Measurements from ENCODE around the gene TNFSF4. TPM values are rescaled to one million over a fixed set of nuclear protein-coding genes. Genes with fewer than 3 reads are reported as not detected.

TNFSF4 gene
- polyA plus RNA-seq, 1 donor from 2014 or later, result 1.0 TPM

GRCh38 chr1:173191011-173191705, 16.0 kb downstream of the TNFSF4 start:
- no peak for TF ChIP-seq EZH2 (IDR thresholded peaks at IDR 0.05; ENCODE audit: borderline replicate concordance, insufficient read depth, low read length, poor library complexity, severe bottlenecking)
- no peak for TF ChIP-seq REST (IDR thresholded peaks at IDR 0.05; ENCODE audit: borderline replicate concordance)
- H4K20me1 ChIP-seq (ENCODE audit: insufficient read depth), result no peaks in the 10 kb centered on the region
- no peak overlapping the region for H3K4me2 ChIP-seq (ENCODE audit: low read length)
- H3F3A ChIP-seq (ENCODE audit: insufficient read depth, low read length, poor library complexity, severe bottlenecking), result no peaks in the 10 kb centered on the region
- no peak overlapping the region for H3K4me3 ChIP-seq (ENCODE audit: low read length)
- no peaks in the 10 kb centered on the region for H3K27me3 ChIP-seq (ENCODE audit: insufficient read depth, low read depth, low read length)
- H3K36me3 ChIP-seq (ENCODE audit: insufficient read depth, low read length), result no peaks in the 10 kb centered on the region
- no peaks in the 10 kb centered on the region for H3K9me3 ChIP-seq (ENCODE audit: low read length)
- no peaks in the 10 kb centered on the region for H3K9me2 ChIP-seq (ENCODE audit: insufficient read depth, low read length)
- H3K9ac ChIP-seq (ENCODE audit: low read length), result no peak overlapping the region
- H3K79me2 ChIP-seq (replicated peaks; ENCODE audit: insufficient read depth, low read length), result no peaks in the 10 kb centered on the region
- H3K27ac ChIP-seq (ENCODE audit: low read length), result no peak overlapping the region
- H2AFZ ChIP-seq (ENCODE audit: low read depth, low read length), result no peak overlapping the region

GRCh38 chr1:173190101-173190936, 16.8 kb downstream of the TNFSF4 start:
- no peak overlapping the region for H2AFZ ChIP-seq (ENCODE audit: low read depth, low read length)
- H3K9me2 ChIP-seq (ENCODE audit: insufficient read depth, low read length), result no peaks in the 10 kb centered on the region
- no peak overlapping the region for H3K4me3 ChIP-seq (ENCODE audit: low read length)
- no peaks in the 10 kb centered on the region for H3F3A ChIP-seq (ENCODE audit: insufficient read depth, low read length, poor library complexity, severe bottlenecking)
- no peaks in the 10 kb centered on the region for H3K36me3 ChIP-seq (ENCODE audit: insufficient read depth, low read length)
- no peak overlapping the region for H3K9ac ChIP-seq (ENCODE audit: low read length)
- no peaks in the 10 kb centered on the region for H3K27me3 ChIP-seq (ENCODE audit: insufficient read depth, low read depth, low read length)
- H4K20me1 ChIP-seq (ENCODE audit: insufficient read depth), result no peaks in the 10 kb centered on the region
- H3K79me2 ChIP-seq (replicated peaks; ENCODE audit: insufficient read depth, low read length), result no peaks in the 10 kb centered on the region
- no peak for TF ChIP-seq TAF1 (IDR thresholded peaks at IDR 0.05; ENCODE audit: low read depth)
- TF ChIP-seq CTCF (IDR thresholded peaks at IDR 0.05; ENCODE audit: poor library complexity, severe bottlenecking), result no peak
- TF ChIP-seq EP300 (conservative IDR thresholded peaks at IDR 0.05; ENCODE audit: poor library complexity, severe bottlenecking), result no peak
- no peak for TF ChIP-seq REST (IDR thresholded peaks at IDR 0.05; ENCODE audit: borderline replicate concordance)
- TF ChIP-seq SMC3 (conservative IDR thresholded peaks at IDR 0.05; ENCODE audit: poor library complexity), result no peak
- TF ChIP-seq MXI1 (conservative IDR thresholded peaks at IDR 0.05; ENCODE audit: poor library complexity, severe bottlenecking), result no peak
- no peak for TF ChIP-seq EZH2 (IDR thresholded peaks at IDR 0.05; ENCODE audit: borderline replicate concordance, insufficient read depth, low read length, poor library complexity, severe bottlenecking)
- TF ChIP-seq RAD21 (conservative IDR thresholded peaks at IDR 0.05), result no peak
- TF ChIP-seq POLR2AphosphoS5 (IDR thresholded peaks at IDR 0.05), result no peak
- H3K9me3 ChIP-seq (ENCODE audit: low read length), result no peaks in the 10 kb centered on the region
- H3K4me2 ChIP-seq (ENCODE audit: low read length), result no peak overlapping the region
- no peak overlapping the region for H3K27ac ChIP-seq (ENCODE audit: low read length)
